Measurements from ENCODE around the gene RIC1. TPM values are rescaled to one million over a fixed set of nuclear protein-coding genes. Genes with fewer than 3 reads are reported as not detected.

RIC1 gene
- total and polyA plus RNA-seq, 2 of the 13 experiments (the other 11 are each of a cell fraction or from before 2014, with no cell fraction given) = 18.2 to 19.0 TPM

- Histone ChIP-seq H3K79me2 (ENCODE audit: insufficient read depth, low read length) (peaks cover 86% of the 10 kb centered on the region), H4K20me1 (ENCODE audit: insufficient read depth, low read length) (no peaks in the 10 kb centered on the region; the same call in 1 of the 2 replicates), H3K27ac (ENCODE audit: extremely low read length, insufficient read depth, low read length) (no peak overlapping the region), H3K4me3 (replicated peaks in 1 of 3; ENCODE audit: insufficient read depth in 1 of 3, low read depth in 2 of 3, low read length in 3 of 3) (no peak overlapping the region), H3K4me2 (ENCODE audit: low read depth, low read length) (no peak overlapping the region; the same call in 1 of the 2 replicates), H2AFZ (ENCODE audit: low read length) (no peak overlapping the region), H3K36me3 (replicated peaks in 1 of 2; ENCODE audit: control insufficient read depth in 1 of 2, insufficient read depth in 2 of 2, low read length in 2 of 2) (no peaks in the 10 kb centered on the region), H3K9me3 (ENCODE audit: low read length) (peaks cover 9% of the 10 kb centered on the region; the same call in 1 of the 2 replicates), H3K4me1 (ENCODE audit: insufficient read depth, low read length) (peaks cover 32% of the 10 kb centered on the region), H3K27me3 (ENCODE audit: control insufficient read depth in 1 of 2, insufficient read depth in 2 of 2, low read length in 2 of 2) (no peaks in the 10 kb centered on the region; a peak in 1 of 5 replicates), H3K9ac (ENCODE audit: insufficient read depth, low read depth, low read length) (no peak overlapping the region)
- 75% methylated on average over 2 of the region's 2 CpGs for WGBS (ENCODE audit: low lambda C conversion rate)
- CTCF ChIA-PET (ENCODE audit: low intra/inter-chr PET ratio, low total read pairs) = no interaction called here
- intact Hi-C loops (cut with micrococcal nuclease; ENCODE audit: unreplicated experiment) (no loop called here), in situ Hi-C loops (cut with HindIII; ENCODE audit: extremely low pct_ligation_motif_present, low pct_unique_long_range_greater_than_20kb) (no loop called here)
- no TSS peak for BruUV-seq (replicated peaks)
- TF ChIP-seq ZNF784 (CRISPR knock-in tag; IDR thresholded peaks at IDR 0.05; ENCODE audit: borderline replicate concordance) = peak; percentile 68; the same call in 1 of the 2 replicates
- peak; percentile 47; the same call in 1 of the 2 replicates for TF ChIP-seq FOSL1 (CRISPR knock-in tag; IDR thresholded peaks at IDR 0.05; ENCODE audit: borderline replicate concordance)
- TF ChIP-seq ZNF687 (CRISPR knock-in tag; IDR thresholded peaks at IDR 0.05) = no peak
- no peak for TF ChIP-seq ZNF263 (CRISPR knock-in tag; IDR thresholded peaks at IDR 0.05)
- no peak for TF ChIP-seq ZNF124 (CRISPR knock-in tag; IDR thresholded peaks at IDR 0.05)
- TF ChIP-seq ZNF737 (CRISPR knock-in tag; IDR thresholded peaks at IDR 0.05; ENCODE audit: borderline replicate concordance) = no peak
- TF ChIP-seq CREM (IDR thresholded peaks at IDR 0.05) = 0 out of 2 replicates have a peak, but pooled peaks have one; percentile 14
- no peak for TF ChIP-seq CREM (CRISPR knock-in tag; IDR thresholded peaks at IDR 0.05)
- TF ChIP-seq ZNF766 (CRISPR knock-in tag; IDR thresholded peaks at IDR 0.05; ENCODE audit: borderline replicate concordance) = no peak
- TF ChIP-seq GATAD2A (CRISPR knock-in tag; IDR thresholded peaks at IDR 0.05) = 0 out of 2 replicates have a peak, but pooled peaks have one; percentile 26
- peak; percentile 65 for TF ChIP-seq FOSL2 (CRISPR knock-in tag; IDR thresholded peaks at IDR 0.05)
- no peak for TF ChIP-seq SOX13 (IDR thresholded peaks at IDR 0.05)
- TF ChIP-seq SOX13 (CRISPR knock-in tag; conservative IDR thresholded peaks at IDR 0.05 in 1 of 2, IDR thresholded peaks at IDR 0.05 in 1 of 2) = 0 out of 4 replicates have a peak, but pooled peaks of 1 of the 2 experiments have one; percentile 15
- no peak for FAIRE-seq
- ATAC-seq = no peak
- POLR2A ChIA-PET = no interaction called here
- no peak for DNase-seq (ENCODE audit: low spot score)
Measured at GRCh38 chr9:5633243-5633642, 4.3 kb downstream of the RIC1 start.
